GM12878 (cell line): ENCODE data around the gene PPP1R26.

ENCODE experiments used
- CREM ChIP-seq: IDR thresholded peaks from 2 replicates; pipeline ENCODE4 v1.6.1; 2014; ENCODE audit warnings: antibody characterized with exemption, low read depth
- CTCF ChIP-seq, 3 experiments: IDR thresholded peaks in 2 of 3; conservative IDR thresholded peaks in 1 of 3; 2 replicates each; pipeline ENCODE4 v1.5.1; 2011; ENCODE audit warnings: low read depth in 3 of 3, low read length in 3 of 3, mild to moderate bottlenecking in 3 of 3, control low read depth in 2 of 3, moderate library complexity in 2 of 3, inconsistent platforms in 1 of 3, mixed read lengths in 1 of 3; ENCODE audit not compliant: control insufficient read depth in 2 of 3, insufficient read depth in 1 of 3; ENCODE audit errors: extremely low read depth in 1 of 3
- ESRRA ChIP-seq: IDR thresholded peaks from 2 replicates; pipeline ENCODE4 v1.6.1; 2012; ENCODE audit warnings: mild to moderate bottlenecking, low read length, improper control_type of control experiment
- GABPA ChIP-seq: IDR thresholded peaks from 2 replicates; pipeline ENCODE4 v1.6.1; 2014; ENCODE audit warnings: antibody characterized with exemption, low read depth, mild to moderate bottlenecking, inconsistent platforms
- NBN ChIP-seq: fragments of 450-650 bp; IDR thresholded peaks from 2 replicates; pipeline ENCODE4 v1.6.1; 2016
- NFYB ChIP-seq: IDR thresholded peaks from 2 replicates; pipeline ENCODE4 v1.6.1; 2011; ENCODE audit warnings: low read depth, mild to moderate bottlenecking, low read length, improper control_type of control experiment, moderate library complexity; ENCODE audit not compliant: insufficient read depth
- POLR2A ChIP-seq: IDR thresholded peaks from 2 replicates; pipeline ENCODE4 v1.6.1; 2011; ENCODE audit warnings: low read depth, mild to moderate bottlenecking, low read length
- RELB ChIP-seq: fragments of 450-650 bp; IDR thresholded peaks from 2 replicates; pipeline ENCODE4 v1.6.1; 2017; ENCODE audit warnings: low read depth, mild to moderate bottlenecking, moderate library complexity
- RFX5 ChIP-seq: IDR thresholded peaks from 2 replicates; pipeline ENCODE4 v1.6.1; 2011; ENCODE audit warnings: low read depth, low read length, improper control_type of control experiment
- SRF ChIP-seq, 2 experiments: IDR thresholded peaks; 2 replicates each; pipeline ENCODE4 v1.6.1; 2011; ENCODE audit warnings: low read depth in 2 of 2, low read length in 2 of 2, mild to moderate bottlenecking in 1 of 2, moderate library complexity in 1 of 2
- TARDBP ChIP-seq: IDR thresholded peaks from 2 replicates; pipeline ENCODE4 v1.6.1; 2016; ENCODE audit warnings: borderline replicate concordance
- TCF12 ChIP-seq: IDR thresholded peaks from 2 replicates; pipeline ENCODE4 v1.6.1; 2011; ENCODE audit warnings: low read depth, mild to moderate bottlenecking, low read length
- ZNF24 ChIP-seq: fragments of 450-650 bp; IDR thresholded peaks from 2 replicates; pipeline ENCODE4 v1.6.1; 2017; ENCODE audit warnings: antibody characterized with exemption, mild to moderate bottlenecking
- ZNF274 ChIP-seq: IDR thresholded peaks from one replicate; pipeline ENCODE4 v1.8.0; 2011; ENCODE audit not compliant: insufficient read length, insufficient read depth

GRCh38 chr9:135520916-135521607 is 41.5 kb downstream of the PPP1R26 start, which contains the start of gene LCN1:
- no peak for TF ChIP-seq CREM
- no peak for TF ChIP-seq TARDBP
- TF ChIP-seq CTCF (IDR thresholded peaks at IDR 0.05 in 2 of 3, conservative IDR thresholded peaks at IDR 0.05 in 1 of 3; ENCODE audit: control insufficient read depth in 2 of 3, extremely low read depth in 1 of 3, insufficient read depth in 1 of 3, low read depth in 3 of 3, low read length in 3 of 3): no peak
- TF ChIP-seq GABPA: no peak
- no peak for TF ChIP-seq RFX5
- no peak for TF ChIP-seq ZNF274
- TF ChIP-seq TCF12: no peak
- TF ChIP-seq SRF (IDR thresholded peaks at IDR 0.05; ENCODE audit: low read depth in 2 of 2, low read length in 2 of 2): no peak
- TF ChIP-seq ZNF24: no peak
- TF ChIP-seq ESRRA: no peak
- no peak for TF ChIP-seq POLR2A
- TF ChIP-seq NFYB: no peak
- no peak for TF ChIP-seq RELB
- no peak for TF ChIP-seq NBN
